Kidney epithelial cell (primary cell): ENCODE data around the gene UCMA. TPM values are rescaled to one million over a fixed set of nuclear protein-coding genes. Genes with fewer than 3 reads are reported as not detected.
"Not testable (repeated sequence)": the region's sequence is repeated elsewhere in the genome, so short reads cannot be mapped to it uniquely, and the experiment has no call there.

ENCODE experiments used
- DNase-seq: peaks from one replicate; pipeline ENCODE4 v3.0.0-alpha.2; 2010; ENCODE audit warnings: low read depth
- H3K27me3 ChIP-seq: 2 replicates; pipeline ENCODE4 v1.6.0; 2011; ENCODE audit warnings: low read length; ENCODE audit not compliant: control insufficient read depth, insufficient read depth
- H3K36me3 ChIP-seq: 2 replicates; pipeline ENCODE4 v1.5.1; 2011; ENCODE audit warnings: low read length; ENCODE audit not compliant: control insufficient read depth, insufficient read depth
- H3K4me3 ChIP-seq: 2 replicates; pipeline ENCODE4 v1.5.1; 2011; ENCODE audit warnings: low read depth, mild to moderate bottlenecking, control low read depth, low read length
- total RNA-seq: library from RNA; depleted of rRNA; stranded (reverse); fragments of >200 nt; gene quantifications from 2 replicates; pipeline ENCODE4 v1.2.3, GENCODE V29; 2015
- TF ChIP-seq, protein P1 (sequence below): IDR thresholded peaks from 2 replicates; pipeline ENCODE4 v1.5.1; 2011; ENCODE audit warnings: mild to moderate bottlenecking, moderate library complexity, low read length, control low read depth, inconsistent platforms; ENCODE audit not compliant: insufficient read depth, poor library complexity, severe bottlenecking

The UCMA gene
- total RNA-seq, 1 donor from 2014 or later, result not detected

DNA sequence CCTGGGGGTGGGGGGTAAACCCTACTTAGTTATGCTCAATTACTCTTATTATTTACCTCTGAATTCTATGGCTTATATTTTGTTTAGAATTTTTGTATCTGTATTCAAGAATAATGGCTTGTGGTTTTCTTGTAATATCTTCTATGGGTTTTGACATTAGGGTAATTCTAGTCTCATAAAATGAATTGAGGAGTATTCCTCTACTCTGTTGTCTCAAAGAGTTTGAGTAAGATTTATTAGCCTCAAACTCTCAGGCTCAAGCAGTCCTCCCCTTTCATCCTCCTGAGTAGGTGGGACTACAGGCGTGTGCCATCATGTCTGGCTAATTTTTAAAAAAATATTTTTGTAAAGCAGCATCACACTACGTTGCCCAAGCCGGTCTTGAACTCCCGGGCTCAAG lies 19.6 kb upstream of the UCMA start:
- Histone ChIP-seq H3K4me3 (no peak overlapping the region), H3K27me3 (no peaks in the 10 kb centered on the region), H3K36me3 (no peaks in the 10 kb centered on the region)
- TF ChIP-seq, protein P1, sequence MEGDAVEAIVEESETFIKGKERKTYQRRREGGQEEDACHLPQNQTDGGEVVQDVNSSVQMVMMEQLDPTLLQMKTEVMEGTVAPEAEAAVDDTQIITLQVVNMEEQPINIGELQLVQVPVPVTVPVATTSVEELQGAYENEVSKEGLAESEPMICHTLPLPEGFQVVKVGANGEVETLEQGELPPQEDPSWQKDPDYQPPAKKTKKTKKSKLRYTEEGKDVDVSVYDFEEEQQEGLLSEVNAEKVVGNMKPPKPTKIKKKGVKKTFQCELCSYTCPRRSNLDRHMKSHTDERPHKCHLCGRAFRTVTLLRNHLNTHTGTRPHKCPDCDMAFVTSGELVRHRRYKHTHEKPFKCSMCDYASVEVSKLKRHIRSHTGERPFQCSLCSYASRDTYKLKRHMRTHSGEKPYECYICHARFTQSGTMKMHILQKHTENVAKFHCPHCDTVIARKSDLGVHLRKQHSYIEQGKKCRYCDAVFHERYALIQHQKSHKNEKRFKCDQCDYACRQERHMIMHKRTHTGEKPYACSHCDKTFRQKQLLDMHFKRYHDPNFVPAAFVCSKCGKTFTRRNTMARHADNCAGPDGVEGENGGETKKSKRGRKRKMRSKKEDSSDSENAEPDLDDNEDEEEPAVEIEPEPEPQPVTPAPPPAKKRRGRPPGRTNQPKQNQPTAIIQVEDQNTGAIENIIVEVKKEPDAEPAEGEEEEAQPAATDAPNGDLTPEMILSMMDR, result no peak
- no peak for DNase-seq

DNA sequence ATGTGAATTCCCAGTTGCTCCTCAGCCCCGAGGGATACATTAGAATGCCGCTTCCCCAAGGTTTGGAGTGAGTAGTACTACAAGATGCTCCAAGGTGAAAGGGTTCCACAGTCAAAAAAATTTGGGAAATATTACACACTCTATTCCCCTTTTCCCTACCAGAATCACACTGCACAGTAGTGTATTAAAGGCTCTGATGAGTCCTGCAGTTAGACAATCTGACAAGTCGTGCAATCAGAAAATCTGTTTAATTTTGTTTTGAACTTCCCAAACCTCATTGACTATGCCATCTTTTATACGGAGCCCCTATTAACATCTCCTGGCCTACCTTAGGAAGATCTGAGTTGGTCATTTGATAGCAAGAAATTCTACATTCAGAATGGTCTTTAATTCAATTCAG lies 13.6 kb upstream of the UCMA start:
- no peak for DNase-seq
- H3K4me3 ChIP-seq, result no peak overlapping the region
- TF ChIP-seq, protein P1, result no peak
- H3K36me3 ChIP-seq, result no peaks in the 10 kb centered on the region
- peaks cover 2% of the 10 kb centered on the region for H3K27me3 ChIP-seq

DNA sequence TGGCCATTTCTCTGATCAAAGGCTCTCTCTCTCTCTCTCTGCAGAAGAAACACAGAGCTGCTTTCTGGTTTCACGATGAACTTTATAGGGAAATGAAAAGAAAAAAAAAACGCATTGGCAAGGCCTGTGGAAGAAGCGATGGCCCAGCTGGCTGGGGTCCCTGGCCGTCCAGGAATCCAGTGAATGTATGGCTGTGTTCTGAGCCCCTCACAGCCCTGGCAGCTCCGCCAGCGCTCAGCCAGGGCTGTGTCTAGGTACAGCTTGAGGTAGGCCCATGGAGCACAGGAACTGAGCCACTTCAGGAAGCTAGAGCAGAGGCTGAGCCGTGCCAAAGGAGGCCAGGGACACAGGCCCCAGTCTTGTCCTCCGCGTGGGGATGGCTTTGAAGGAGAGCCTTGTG lies 13.1 kb upstream of the UCMA start:
- Histone ChIP-seq H3K27me3 (peaks cover 2% of the 10 kb centered on the region), H3K36me3 (no peaks in the 10 kb centered on the region), H3K4me3 (no peak overlapping the region)
- TF ChIP-seq, protein P1, result no peak
- no peak for DNase-seq

DNA sequence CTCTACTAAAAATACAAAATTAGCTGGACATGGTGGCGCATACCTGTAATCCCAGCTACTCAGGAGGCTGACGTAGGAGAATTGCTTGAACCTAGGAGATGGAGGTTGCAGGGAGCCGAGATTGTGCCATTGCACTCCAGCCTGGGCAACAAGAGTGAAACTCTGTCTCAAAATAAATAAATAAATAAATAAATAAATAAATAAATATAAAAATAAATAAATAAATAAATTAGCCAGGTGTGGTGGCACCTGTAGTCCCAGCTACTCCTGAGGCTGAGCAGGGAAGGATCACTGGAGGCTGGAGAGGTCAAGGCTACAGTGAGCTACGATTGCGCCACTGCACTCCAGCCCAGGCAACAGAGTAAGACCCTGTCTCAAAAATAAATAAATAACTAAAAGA lies 8.1 kb upstream of the UCMA start:
- not testable (repeated sequence) for DNase-seq, H3K36me3 ChIP-seq, H3K4me3 ChIP-seq, H3K27me3 ChIP-seq

DNA sequence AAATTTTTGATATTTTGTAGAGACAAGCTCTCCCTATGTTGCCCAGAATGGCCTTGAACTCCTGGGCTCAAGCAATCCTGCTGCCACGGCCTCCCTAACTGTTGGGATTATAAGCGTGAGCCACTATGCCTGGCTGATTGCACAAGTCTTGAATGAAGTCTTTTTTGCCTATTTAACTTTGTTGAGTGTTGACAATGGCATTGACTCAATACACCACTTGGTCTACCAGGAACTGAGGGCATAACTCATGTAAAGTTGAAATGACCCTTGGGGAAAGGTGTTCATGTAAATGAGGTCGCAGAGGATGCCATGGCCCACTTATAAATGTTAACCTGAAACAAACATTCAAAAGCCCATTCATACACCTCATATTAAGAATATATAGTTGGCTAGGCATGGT lies 7.4 kb upstream of the UCMA start:
- DNase-seq, result no peak

DNA sequence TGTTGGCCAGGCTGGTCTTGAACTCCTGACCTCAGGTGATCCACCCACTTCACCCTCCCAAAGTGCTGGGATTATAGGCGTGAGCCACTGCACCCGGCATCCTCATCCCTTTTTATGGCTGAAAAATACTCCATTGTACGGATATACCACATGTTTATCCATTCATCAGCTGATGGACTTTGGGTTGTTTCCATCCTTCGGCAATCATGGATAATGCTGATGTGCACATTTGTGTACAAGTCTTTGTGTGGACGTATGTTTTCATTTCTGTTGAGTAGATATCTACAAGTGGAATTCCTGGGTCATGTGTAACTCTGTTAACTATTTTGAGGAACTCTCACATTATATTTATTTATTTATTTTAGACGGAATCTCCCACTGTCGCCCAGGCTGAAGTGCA lies 5.7 kb upstream of the UCMA start:
- TF ChIP-seq, protein P1, result no peak
- Histone ChIP-seq H3K4me3 (no peak overlapping the region), H3K36me3 (no peaks in the 10 kb centered on the region), H3K27me3 (peaks cover 2% of the 10 kb centered on the region)
- DNase-seq, result no peak

More for the DNA sequence above, 7.4 kb upstream of the UCMA start:
- TF ChIP-seq, protein P1, result no peak
- Histone ChIP-seq H3K4me3 (no peak overlapping the region), H3K27me3 (peaks cover 2% of the 10 kb centered on the region), H3K36me3 (no peaks in the 10 kb centered on the region)
